ENCODE measurements around the gene GUCY2F.
A peak's percentile ranks its signal among the peaks of the same experiment; 100 is the strongest.

GRCh38 chrX:109475174-109475891 lies 6.6 kb downstream of the GUCY2F start:
- TF ChIP-seq CTCF (conservative IDR thresholded peaks at IDR 0.05; ENCODE audit: low read length) (peak; percentile 51), EZH2phosphoT487 (IDR thresholded peaks at IDR 0.05; ENCODE audit: borderline replicate concordance) (no peak)

All from Loucy (cell line).